Neuronal stem cell (in vitro differentiated cells): ENCODE results near the gene HS6ST3.

Source experiments
- DNase-seq: peaks from one replicate; pipeline ENCODE4 v3.0.0-alpha.2; 2013; ENCODE audit warnings: low spot score
- H2AFZ ChIP-seq: one replicate; pipeline ENCODE4 v1.6.1; 2013; ENCODE audit warnings: mild to moderate bottlenecking, low read length, inconsistent platforms
- H2AK5ac ChIP-seq: 2 replicates; pipeline ENCODE4 v1.6.1; 2013; ENCODE audit warnings: low read depth, mild to moderate bottlenecking, inconsistent platforms, low read length, moderate library complexity, mixed read lengths
- H2BK120ac ChIP-seq: 2 replicates; pipeline ENCODE4 v1.6.1; 2013; ENCODE audit warnings: low read depth, mild to moderate bottlenecking, inconsistent platforms, low read length, moderate library complexity, mixed read lengths
- H2BK12ac ChIP-seq: one replicate; pipeline ENCODE4 v1.6.1; 2013; ENCODE audit warnings: low read length, inconsistent platforms
- H2BK15ac ChIP-seq: 2 replicates; pipeline ENCODE4 v1.6.1; 2013; ENCODE audit warnings: mild to moderate bottlenecking, low read length, inconsistent platforms, mixed read lengths
- H2BK5ac ChIP-seq: one replicate; pipeline ENCODE4 v1.6.1; 2013; ENCODE audit warnings: inconsistent platforms, mild to moderate bottlenecking, low read length, moderate library complexity
- H3K14ac ChIP-seq: one replicate; pipeline ENCODE4 v1.6.1; 2013; ENCODE audit warnings: low read length, inconsistent platforms
- H3K18ac ChIP-seq: 2 replicates; pipeline ENCODE4 v1.6.1; 2013; ENCODE audit warnings: low read length, inconsistent platforms
- H3K23ac ChIP-seq: 2 replicates; pipeline ENCODE4 v1.6.1; 2013; ENCODE audit warnings: low read depth, mild to moderate bottlenecking, mixed read lengths, low read length, inconsistent platforms; ENCODE audit not compliant: poor library complexity
- H3K27ac ChIP-seq: replicated peaks from 3 replicates; pipeline ENCODE4 v1.5.1; 2013; ENCODE audit warnings: low read length, inconsistent platforms
- H3K27me3 ChIP-seq, 3 experiments: 2 replicates each; pipeline ENCODE4 v1.6.1; 2013; ENCODE audit warnings: low read length in 3 of 3, mild to moderate bottlenecking in 2 of 3, inconsistent platforms in 1 of 3, low read depth in 1 of 3, mixed read lengths in 1 of 3, moderate library complexity in 1 of 3; ENCODE audit not compliant: control insufficient read depth in 3 of 3, insufficient read depth in 3 of 3
- H3K36me3 ChIP-seq, 2 donors: replicated peaks in 1 of 2; 2 replicates each; pipeline ENCODE4 v1.6.1; 2013; ENCODE audit warnings: low read length in 2 of 2; ENCODE audit not compliant: control insufficient read depth in 2 of 2, insufficient read depth in 2 of 2
- H3K4ac ChIP-seq: 2 replicates; pipeline ENCODE4 v1.6.1; 2013; ENCODE audit warnings: inconsistent platforms, mild to moderate bottlenecking, low read length, moderate library complexity
- H3K4me1 ChIP-seq, 2 donors: 1 replicate in 1 of 2; 2 replicates in 1 of 2; pipeline ENCODE4 v1.6.1; 2013; ENCODE audit warnings: low read length in 2 of 2, low read depth in 1 of 2; ENCODE audit not compliant: control insufficient read depth in 2 of 2, insufficient read depth in 1 of 2
- H3K4me2 ChIP-seq: one replicate; pipeline ENCODE4 v1.6.1; 2013; ENCODE audit warnings: mild to moderate bottlenecking, low read length, inconsistent platforms; ENCODE audit not compliant: insufficient read depth, poor library complexity, severe bottlenecking
- H3K4me3 ChIP-seq, 2 donors: 2 replicates each; pipeline ENCODE4 v1.5.1; 2013; ENCODE audit warnings: low read length in 2 of 2, mild to moderate bottlenecking in 2 of 2, inconsistent platforms in 1 of 2, moderate library complexity in 1 of 2
- H3K79me1 ChIP-seq: one replicate; pipeline ENCODE4 v1.6.1; 2013; ENCODE audit warnings: low read depth, mild to moderate bottlenecking, inconsistent platforms, low read length, moderate library complexity
- H3K9ac ChIP-seq: one replicate; pipeline ENCODE4 v1.6.1; 2013; ENCODE audit warnings: mild to moderate bottlenecking, low read depth, low read length, inconsistent platforms; ENCODE audit not compliant: poor library complexity
- H3K9me3 ChIP-seq, 2 donors: replicated peaks in 1 of 2; 2 replicates each; pipeline versions ENCODE3 to v1.6.1; 2013; ENCODE audit warnings: low read length in 2 of 2, mild to moderate bottlenecking in 2 of 2, inconsistent platforms in 1 of 2, low read depth in 1 of 2, mixed read lengths in 1 of 2, moderate library complexity in 1 of 2; ENCODE audit not compliant: control insufficient read depth in 2 of 2, insufficient read depth in 1 of 2
- H4K8ac ChIP-seq: one replicate; pipeline ENCODE4 v1.6.1; 2013; ENCODE audit warnings: low read depth, mild to moderate bottlenecking, inconsistent platforms, low read length, moderate library complexity
- H4K91ac ChIP-seq: one replicate; pipeline ENCODE4 v1.6.1; 2013; ENCODE audit warnings: low read length, low read depth, mild to moderate bottlenecking, inconsistent platforms; ENCODE audit not compliant: poor library complexity
- WGBS, 2 donors: extraction: QIAGEN DNeasy Blood & Tissue Kit; methylation state at CpG; one replicate each; pipeline ENCODE4 v1.1.7; 2013; ENCODE audit warnings: missing lambda C conversion rate in 2 of 2, mixed read lengths in 1 of 2; ENCODE audit not compliant: insufficient read length in 2 of 2, insufficient replicate concordance in 1 of 2; ENCODE audit errors: extremely low coverage in 2 of 2; 5-methylcytosine and 5-hydroxymethylcytosine counted together

The HS6ST3 gene

GRCh38 chr13:96825653-96826052, 735.7 kb downstream of the HS6ST3 start:
- H3K9ac ChIP-seq: no peak overlapping the region
- H3K79me1 ChIP-seq: no peaks in the 10 kb centered on the region
- H3K4me2 ChIP-seq: no peak overlapping the region
- H4K8ac ChIP-seq: no peak overlapping the region
- H3K18ac ChIP-seq: no peak overlapping the region
- no peak for DNase-seq
- no CpG with 5 or more reads among the region's 3 CpGs for WGBS, 2 donors
- H3K23ac ChIP-seq: no peak overlapping the region
- no peak overlapping the region for H3K14ac ChIP-seq
- H2BK15ac ChIP-seq: no peak overlapping the region
- H3K27ac ChIP-seq: no peak overlapping the region
- no peak overlapping the region for H4K91ac ChIP-seq
- H2BK5ac ChIP-seq: no peak overlapping the region
- no peak overlapping the region for H2AFZ ChIP-seq
- no peaks in the 10 kb centered on the region for H3K4me1 ChIP-seq
- no peaks in the 10 kb centered on the region for H3K36me3 ChIP-seq
- no peaks in the 10 kb centered on the region for H3K9me3 ChIP-seq
- no peak overlapping the region for H2BK12ac ChIP-seq
- H3K4me3 ChIP-seq: no peak overlapping the region
- H3K27me3 ChIP-seq: no peaks in the 10 kb centered on the region
- no peak overlapping the region for H3K4ac ChIP-seq
- H2AK5ac ChIP-seq: no peak overlapping the region
- no peak overlapping the region for H2BK120ac ChIP-seq

GRCh38 chr13:96834626-96835025, 744.7 kb downstream of the HS6ST3 start:
- no peak overlapping the region for H2BK12ac ChIP-seq
- H3K79me1 ChIP-seq: no peaks in the 10 kb centered on the region
- H3K27ac ChIP-seq: no peak overlapping the region
- DNase-seq: no peak
- H3K23ac ChIP-seq: no peak overlapping the region
- H3K4ac ChIP-seq: no peak overlapping the region
- no peaks in the 10 kb centered on the region for H3K36me3 ChIP-seq
- H3K4me2 ChIP-seq: no peak overlapping the region
- H2BK120ac ChIP-seq: no peak overlapping the region
- H3K4me3 ChIP-seq: no peak overlapping the region
- no CpG with 5 or more reads among the region's 4 CpGs for WGBS, 2 donors
- no peak overlapping the region for H3K9ac ChIP-seq
- no peaks in the 10 kb centered on the region for H3K9me3 ChIP-seq
- H3K14ac ChIP-seq: no peak overlapping the region
- H2BK5ac ChIP-seq: no peak overlapping the region
- no peak overlapping the region for H2AK5ac ChIP-seq
- no peak overlapping the region for H2BK15ac ChIP-seq
- H3K27me3 ChIP-seq: no peaks in the 10 kb centered on the region
- no peak overlapping the region for H3K18ac ChIP-seq
- H2AFZ ChIP-seq: no peak overlapping the region
- no peak overlapping the region for H4K8ac ChIP-seq
- H3K4me1 ChIP-seq: peaks cover 0 to 5% of the 10 kb centered on the region in 2 donors
- no peak overlapping the region for H4K91ac ChIP-seq

DNA sequence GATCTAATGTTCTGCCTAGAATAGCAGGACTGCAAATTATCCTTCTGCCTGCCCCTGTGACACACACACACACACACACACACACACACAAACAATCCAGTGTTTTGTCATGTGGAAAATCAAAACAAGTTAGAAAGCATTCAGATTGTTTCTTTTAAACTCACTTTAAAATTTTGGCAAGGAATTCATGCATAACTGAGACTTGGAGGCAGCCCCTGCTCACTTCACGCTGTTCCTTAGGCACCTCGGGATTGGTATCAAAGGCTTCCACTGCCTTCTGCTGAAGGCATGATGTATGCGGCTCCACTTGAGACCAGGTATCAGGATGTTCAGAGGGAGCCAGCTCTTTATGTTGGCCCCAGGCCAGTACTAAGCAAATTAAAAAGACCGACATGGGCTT, 745.6 kb downstream of the HS6ST3 start:
- no peak overlapping the region for H2BK15ac ChIP-seq
- H2BK120ac ChIP-seq: no peak overlapping the region
- H3K36me3 ChIP-seq: no peaks in the 10 kb centered on the region
- no peak overlapping the region for H4K8ac ChIP-seq
- H3K9ac ChIP-seq: no peak overlapping the region
- H2BK12ac ChIP-seq: no peak overlapping the region
- H2BK5ac ChIP-seq: no peak overlapping the region
- no peak for DNase-seq
- no peak overlapping the region for H3K4me2 ChIP-seq
- WGBS, 2 donors: no CpG with 5 or more reads among the region's 4 CpGs
- no peak overlapping the region for H4K91ac ChIP-seq
- H3K14ac ChIP-seq: no peak overlapping the region
- no peak overlapping the region for H3K18ac ChIP-seq
- no peaks in the 10 kb centered on the region for H3K9me3 ChIP-seq
- no peak overlapping the region for H2AFZ ChIP-seq
- peaks cover 0 to 5% of the 10 kb centered on the region in 2 donors for H3K4me1 ChIP-seq
- H3K4ac ChIP-seq: no peak overlapping the region
- no peak overlapping the region for H3K4me3 ChIP-seq
- no peaks in the 10 kb centered on the region for H3K79me1 ChIP-seq
- H3K23ac ChIP-seq: no peak overlapping the region
- no peak overlapping the region for H2AK5ac ChIP-seq
- no peaks in the 10 kb centered on the region for H3K27me3 ChIP-seq
- no peak overlapping the region for H3K27ac ChIP-seq

DNA sequence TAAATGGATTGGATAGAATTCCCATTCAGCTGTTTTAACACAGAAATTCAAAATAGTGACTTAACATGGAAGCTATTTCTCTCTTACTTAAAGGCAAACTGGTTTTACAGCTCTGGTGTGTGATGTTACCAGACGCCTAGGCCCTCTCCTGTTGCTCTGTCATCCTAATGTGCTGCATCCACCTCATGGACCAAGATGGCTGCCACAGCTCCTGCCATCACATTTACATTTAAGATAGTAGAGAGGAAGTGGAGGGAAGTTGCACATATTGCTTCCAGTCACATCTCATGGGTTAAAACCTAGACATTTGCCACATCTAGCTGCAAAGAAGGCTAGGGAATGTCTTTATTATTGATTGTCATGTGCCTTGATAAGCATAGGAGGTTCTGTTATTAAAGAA, 746.8 kb downstream of the HS6ST3 start:
- H3K23ac ChIP-seq: no peak overlapping the region
- no peaks in the 10 kb centered on the region for H3K79me1 ChIP-seq
- H3K36me3 ChIP-seq: no peaks in the 10 kb centered on the region
- H3K9me3 ChIP-seq: no peaks in the 10 kb centered on the region
- no peak overlapping the region for H3K4me3 ChIP-seq
- no peak overlapping the region for H2BK12ac ChIP-seq
- no peak overlapping the region for H3K9ac ChIP-seq
- H3K14ac ChIP-seq: no peak overlapping the region
- H2AK5ac ChIP-seq: no peak overlapping the region
- no peak overlapping the region for H3K4ac ChIP-seq
- DNase-seq: no peak
- no peak overlapping the region for H3K27ac ChIP-seq
- no peak overlapping the region for H2AFZ ChIP-seq
- peaks cover 0 to 5% of the 10 kb centered on the region in 2 donors for H3K4me1 ChIP-seq
- no peak overlapping the region for H3K18ac ChIP-seq
- H3K4me2 ChIP-seq: no peak overlapping the region
- no peak overlapping the region for H4K91ac ChIP-seq
- H2BK5ac ChIP-seq: no peak overlapping the region
- no peak overlapping the region for H4K8ac ChIP-seq
- no CpG with 5 or more reads among the region's 1 CpG for WGBS, 2 donors
- H2BK15ac ChIP-seq: no peak overlapping the region
- H3K27me3 ChIP-seq: no peaks in the 10 kb centered on the region
- H2BK120ac ChIP-seq: no peak overlapping the region
